ENCODE measurements around the gene SIGLEC10. TPM values are rescaled to one million over a fixed set of nuclear protein-coding genes. Genes with fewer than 3 reads are reported as not detected.
A peak's percentile ranks its signal among the peaks of the same experiment; 100 is the strongest.
"Not testable (repeated sequence)": the region's sequence is repeated elsewhere in the genome, so short reads cannot be mapped to it uniquely, and the experiment has no call there.

Gene SIGLEC10, protein sequence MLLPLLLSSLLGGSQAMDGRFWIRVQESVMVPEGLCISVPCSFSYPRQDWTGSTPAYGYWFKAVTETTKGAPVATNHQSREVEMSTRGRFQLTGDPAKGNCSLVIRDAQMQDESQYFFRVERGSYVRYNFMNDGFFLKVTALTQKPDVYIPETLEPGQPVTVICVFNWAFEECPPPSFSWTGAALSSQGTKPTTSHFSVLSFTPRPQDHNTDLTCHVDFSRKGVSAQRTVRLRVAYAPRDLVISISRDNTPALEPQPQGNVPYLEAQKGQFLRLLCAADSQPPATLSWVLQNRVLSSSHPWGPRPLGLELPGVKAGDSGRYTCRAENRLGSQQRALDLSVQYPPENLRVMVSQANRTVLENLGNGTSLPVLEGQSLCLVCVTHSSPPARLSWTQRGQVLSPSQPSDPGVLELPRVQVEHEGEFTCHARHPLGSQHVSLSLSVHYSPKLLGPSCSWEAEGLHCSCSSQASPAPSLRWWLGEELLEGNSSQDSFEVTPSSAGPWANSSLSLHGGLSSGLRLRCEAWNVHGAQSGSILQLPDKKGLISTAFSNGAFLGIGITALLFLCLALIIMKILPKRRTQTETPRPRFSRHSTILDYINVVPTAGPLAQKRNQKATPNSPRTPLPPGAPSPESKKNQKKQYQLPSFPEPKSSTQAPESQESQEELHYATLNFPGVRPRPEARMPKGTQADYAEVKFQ
- polyA plus RNA-seq (ENCODE audit: insufficient read length), result 1.7 TPM

DNA sequence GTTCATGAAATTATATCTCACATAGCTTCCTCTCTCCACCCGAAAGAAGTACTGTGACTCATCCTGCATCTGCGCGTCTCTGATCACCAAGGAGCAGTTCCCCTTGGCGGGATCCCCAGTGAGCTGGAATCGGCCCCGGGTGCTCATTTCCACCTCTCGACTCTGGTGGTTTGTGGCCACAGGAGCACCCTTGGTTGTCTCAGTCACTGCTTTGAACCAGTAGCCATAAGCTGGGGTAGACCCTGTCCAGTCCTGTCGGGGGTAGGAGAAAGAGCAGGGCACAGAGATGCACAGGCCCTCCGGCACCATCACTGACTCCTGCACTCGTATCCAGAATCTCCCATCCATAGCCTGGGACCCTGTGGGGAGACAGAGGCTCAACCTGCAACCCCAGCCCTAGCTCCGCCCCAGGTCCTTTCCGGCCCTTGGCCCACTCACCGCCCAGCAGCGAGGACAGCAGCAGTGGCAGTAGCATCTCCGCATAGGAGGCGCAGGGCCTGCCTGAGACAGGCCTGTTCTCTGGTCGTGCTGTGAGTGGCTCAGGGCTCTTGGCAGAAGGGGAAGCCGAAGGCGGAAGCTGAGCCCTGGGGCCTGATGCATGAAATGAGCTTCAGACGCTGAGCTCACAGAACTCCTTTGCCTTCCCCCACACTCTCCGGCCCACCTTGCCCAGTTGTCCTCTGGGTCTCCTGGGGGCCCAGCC is at the start of gene SIGLEC10:
TSS of gene SIGLEC10 (minus strand) at position 536 of the 703 bp plus-strand sequence. CDS start at position 475, 61 bp downstream.
- peak; percentile 32 for DNase-seq

- DNase-seq, result no peak
Observed at GRCh38 chr19:51466723-51467122, 49.3 kb upstream of the SIGLEC10 start.

GRCh38 chr19:51463976-51464581 is 46.6 kb upstream of the SIGLEC10 start:
- DNase-seq, result not testable (repeated sequence)

- no peak for DNase-seq
Observed at GRCh38 chr19:51462681-51463080, 45.2 kb upstream of the SIGLEC10 start.

DNA sequence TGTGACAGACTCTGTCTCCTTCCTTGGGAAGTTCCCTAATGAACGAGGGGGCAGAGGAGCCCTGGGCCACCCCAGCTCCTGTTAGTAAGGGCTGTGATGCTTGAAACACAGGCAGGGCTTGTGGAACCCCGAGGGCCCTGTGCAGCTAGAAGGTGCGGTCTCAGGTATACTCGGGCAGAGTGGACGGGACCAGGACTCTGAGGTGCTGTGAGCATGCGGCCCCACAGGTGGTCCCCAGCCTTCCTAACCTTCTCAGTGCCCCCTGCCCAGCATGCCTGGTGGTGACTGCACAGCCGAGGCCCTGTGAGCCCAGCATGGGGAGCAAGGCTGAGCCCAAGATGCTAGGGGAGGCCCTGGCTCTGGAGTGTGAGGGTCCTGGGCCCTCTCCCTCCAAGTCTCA is 44.8 kb upstream of the SIGLEC10 start:
- no peak for DNase-seq

- peak; percentile 14 for DNase-seq
Observed at GRCh38 chr19:51461723-51462161, 44.3 kb upstream of the SIGLEC10 start.

DNA sequence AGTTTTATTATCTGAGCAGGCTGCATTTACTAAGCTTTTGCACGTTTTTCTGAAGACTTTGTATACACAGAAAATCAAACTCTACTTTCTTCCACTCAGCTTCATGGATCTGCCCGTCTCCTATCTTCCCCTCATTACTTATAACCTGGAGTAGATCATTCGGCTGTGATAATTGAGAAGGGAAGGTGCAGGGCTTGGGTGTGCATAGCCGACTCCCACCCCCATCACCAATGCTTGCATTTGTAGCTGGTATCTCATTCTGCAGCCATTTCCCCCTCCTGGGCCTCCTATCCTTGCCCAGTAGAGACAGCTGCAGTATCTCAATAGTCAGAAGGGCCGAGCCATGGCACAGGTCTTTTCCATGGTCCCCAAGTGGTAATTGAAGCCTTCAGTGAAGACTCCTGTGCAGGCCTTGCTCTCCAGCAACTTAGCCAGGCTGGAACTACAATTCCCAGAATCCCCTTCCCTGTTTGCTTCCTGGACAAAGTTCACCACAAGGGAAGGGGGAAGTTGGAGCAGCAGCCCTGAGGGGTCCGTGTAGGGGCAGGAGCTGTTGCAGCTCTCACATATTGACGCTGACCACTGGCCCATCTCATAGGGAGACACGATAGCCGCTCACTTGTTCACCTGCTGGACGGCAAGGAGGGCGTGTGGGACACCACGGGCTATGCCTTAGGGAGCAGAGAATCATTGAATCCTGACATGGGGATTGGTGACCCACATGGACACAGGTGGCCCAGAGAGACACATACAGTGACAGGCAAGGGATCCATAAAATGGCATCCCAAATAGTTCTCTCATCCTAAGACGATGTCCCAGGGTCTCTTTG is 42.9 kb upstream of the SIGLEC10 start:
- no peak for DNase-seq

- DNase-seq, result no peak
Observed at GRCh38 chr19:51458899-51459505, 41.6 kb upstream of the SIGLEC10 start.

GRCh38 chr19:51458051-51458645 is 40.7 kb upstream of the SIGLEC10 start, which contains the start of gene SIGLEC8:
SIGLEC8 (minus strand) TSS chr19:51458454; CDS start chr19:51458387, 67 bp downstream.
- no peak for DNase-seq

GRCh38 chr19:51457351-51458013 is 40.0 kb upstream of the SIGLEC10 start:
- no peak for DNase-seq

DNA sequence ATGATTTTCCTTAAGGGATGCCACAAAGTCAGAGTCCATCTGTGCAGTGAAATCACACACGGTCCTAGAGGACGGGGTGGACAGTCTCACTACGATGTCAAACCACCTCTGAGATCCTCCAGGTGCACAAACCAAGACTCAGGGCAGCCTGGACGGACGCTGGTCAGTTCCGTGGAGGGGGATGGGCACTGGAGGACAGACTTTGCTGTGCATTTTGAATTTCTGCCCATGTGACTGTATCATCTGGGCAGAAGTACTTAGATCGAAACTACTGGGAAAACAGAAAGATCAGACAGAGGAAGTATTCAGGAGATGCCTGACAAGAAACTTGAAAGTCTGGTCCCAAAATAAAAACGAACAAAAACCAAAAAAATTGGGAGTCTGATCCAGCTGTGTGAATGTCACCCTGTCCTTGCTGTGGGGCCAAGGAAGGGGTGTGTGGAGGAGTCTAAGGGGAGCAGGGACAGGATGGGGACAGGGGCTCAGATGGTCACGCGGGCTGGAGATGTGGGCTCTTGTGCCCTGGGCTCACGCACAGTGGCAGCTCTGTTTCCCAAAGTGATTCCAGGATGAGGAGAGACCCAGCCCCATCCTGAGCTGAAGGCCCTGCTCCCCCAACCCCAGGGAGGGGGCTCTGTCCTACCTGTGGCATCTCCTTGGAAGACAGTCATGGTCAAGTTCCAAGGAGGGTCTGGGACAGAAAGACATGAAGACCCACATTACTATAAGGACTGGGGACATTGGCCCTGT is 39.3 kb upstream of the SIGLEC10 start:
- no peak for DNase-seq

DNA sequence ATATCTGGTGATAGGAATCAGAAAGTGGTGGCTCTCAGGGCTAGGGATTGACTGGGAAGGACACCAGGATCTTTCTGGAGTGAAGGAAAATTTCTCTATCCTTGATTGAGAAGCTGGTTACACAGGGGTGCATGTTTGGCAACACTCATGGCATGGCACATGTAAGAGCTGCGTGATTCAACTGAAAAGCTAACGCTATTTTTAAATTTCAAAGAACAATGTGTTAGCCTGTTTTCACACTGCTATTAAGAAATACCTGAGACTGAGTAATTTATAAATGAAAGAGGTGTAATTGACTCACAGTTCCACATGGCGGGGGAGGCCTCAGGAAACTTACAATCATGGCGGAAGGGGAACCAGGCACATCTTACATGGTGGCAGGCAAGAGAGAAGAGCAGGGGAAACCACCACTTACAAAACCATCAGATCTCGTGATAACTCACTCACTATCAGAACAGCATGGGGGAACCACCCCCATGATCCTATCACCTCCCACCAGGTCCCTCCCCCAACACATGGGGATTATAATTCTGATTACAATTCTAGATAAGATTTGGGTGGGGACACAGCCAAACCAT is 33.4 kb upstream of the SIGLEC10 start:
- DNase-seq, result no peak

DNA sequence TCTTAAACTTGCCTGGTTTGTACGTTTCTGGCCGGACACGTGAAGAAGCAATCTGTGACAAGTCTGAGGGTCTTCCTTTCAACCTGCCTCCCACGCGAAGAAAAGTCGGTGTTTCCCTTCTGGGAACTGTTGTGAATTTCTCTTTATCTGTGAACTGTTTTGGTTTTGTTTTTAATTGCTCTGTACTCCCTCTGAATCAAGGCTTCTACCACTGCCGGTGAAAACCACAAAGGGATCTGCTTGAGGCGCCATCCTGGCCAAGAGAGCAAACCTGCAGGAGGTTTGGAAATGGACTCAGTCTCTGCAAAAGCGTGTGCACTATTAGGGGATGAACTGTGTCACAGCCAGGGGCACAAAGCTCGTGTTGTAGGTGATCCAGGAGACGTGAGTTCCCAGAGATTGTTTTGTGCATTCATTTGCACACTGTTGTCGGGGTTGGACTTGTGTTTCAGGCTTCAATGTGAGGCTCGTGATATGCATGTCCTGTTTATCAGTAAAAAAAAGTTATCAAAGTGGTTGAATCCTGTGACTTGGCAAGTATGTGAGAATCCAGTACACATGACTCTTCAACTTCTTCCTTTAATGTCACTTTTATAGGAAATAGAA is 31.1 kb upstream of the SIGLEC10 start:
- no peak for DNase-seq

GRCh38 chr19:51448011-51448410 is 30.6 kb upstream of the SIGLEC10 start:
- no peak for DNase-seq

GRCh38 chr19:51447510-51447909 is 30.1 kb upstream of the SIGLEC10 start:
- not testable (repeated sequence) for DNase-seq

DNA sequence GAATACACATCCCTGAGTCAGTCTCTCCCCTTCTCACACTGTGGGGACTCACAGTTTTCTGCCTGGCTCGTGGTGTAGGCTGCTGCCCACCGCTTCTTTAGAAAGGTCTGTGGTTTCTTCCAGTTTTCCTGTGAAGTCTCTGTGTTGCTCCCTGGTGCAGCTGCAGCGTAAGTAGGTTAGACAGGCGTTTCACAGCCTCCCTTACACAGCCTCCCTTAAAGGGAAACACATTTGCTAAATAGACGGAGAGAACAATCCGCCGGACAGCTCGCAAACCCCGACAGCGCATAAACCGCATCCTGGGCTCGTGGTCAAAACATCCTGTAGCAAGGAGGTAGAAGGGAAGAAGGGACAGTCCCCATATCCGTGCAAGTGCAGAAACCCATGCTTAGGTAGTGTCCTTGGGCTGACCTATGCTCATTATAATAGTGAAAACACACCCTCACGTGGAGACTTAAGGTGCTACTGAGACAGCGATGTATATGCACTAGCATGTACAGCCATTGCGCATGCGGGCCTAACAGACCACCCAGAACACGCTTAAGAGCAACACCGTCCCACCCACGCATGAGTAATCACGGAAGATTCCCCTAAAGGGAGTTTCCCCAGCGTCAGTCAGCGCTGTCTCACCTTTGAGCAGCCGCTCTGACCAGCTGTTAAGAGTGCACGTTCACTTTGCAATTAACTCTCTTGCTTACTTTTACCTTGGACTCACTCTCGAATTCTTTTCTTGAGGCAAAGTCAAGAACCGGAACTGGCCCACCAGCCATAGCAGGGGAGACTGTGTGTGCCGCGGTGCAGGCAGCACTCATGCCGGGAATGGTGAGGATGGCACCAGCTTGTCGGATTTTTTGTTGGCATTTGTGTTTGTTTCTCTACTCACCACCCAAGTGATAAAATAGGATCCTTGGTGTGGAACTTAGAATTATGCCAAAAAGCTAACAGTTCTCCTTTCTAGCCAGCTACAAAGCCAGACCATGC is 24.3 kb upstream of the SIGLEC10 start:
- DNase-seq, result no peak

DNA sequence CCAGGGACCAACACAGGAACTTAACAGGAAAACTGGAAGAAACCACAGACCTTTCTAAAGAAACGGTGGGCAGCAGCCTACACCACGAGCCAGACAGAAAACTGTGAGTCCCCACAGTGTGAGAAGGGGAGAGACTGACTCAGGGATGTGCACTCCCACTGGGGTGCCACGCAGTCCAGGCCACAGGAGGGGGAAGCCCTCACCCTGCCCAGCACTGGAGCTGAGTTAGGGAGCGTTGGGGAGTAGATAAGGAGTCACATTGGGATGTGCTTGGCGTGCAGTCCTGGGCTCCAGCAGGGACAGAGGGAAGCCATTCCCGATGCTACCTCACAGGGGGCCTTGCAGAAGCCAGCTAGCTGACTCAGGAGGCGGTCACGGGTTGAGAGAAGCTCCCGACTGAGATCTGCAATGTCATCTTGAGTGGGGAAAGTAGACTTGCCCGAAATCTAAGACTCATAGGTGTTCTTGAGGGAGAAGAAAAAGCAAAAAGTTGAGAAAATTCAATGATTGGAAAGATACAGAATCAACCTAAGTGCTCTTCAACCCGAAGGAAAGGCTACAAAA is 23.5 kb upstream of the SIGLEC10 start:
- no peak for DNase-seq

All from hindlimb muscle (tissue), 1 donor.